GM11168 (cell line): ENCODE measurements around the gene PIEZO2.

Experiments
- in situ Hi-C: fragments of 300-500 bp; cut with MboI; formaldehyde crosslinking; loops from one replicate; pipeline ENCODE4 v1.12.0; 2022; ENCODE audit warnings: low sequenced_read_pairs; ENCODE audit not compliant: unreplicated experiment

Gene PIEZO2

GRCh38 chr18:11118051-11118766, 31.2 kb downstream of the PIEZO2 start:
- in situ Hi-C loops: no loop called here

- in situ Hi-C loops: no loop called here
These were observed 34.1 kb downstream of the PIEZO2 start for GRCh38 chr18:11115276-11115675.

- in situ Hi-C loops: no loop called here
These were observed 34.7 kb downstream of the PIEZO2 start for GRCh38 chr18:11114653-11115052.

DNA sequence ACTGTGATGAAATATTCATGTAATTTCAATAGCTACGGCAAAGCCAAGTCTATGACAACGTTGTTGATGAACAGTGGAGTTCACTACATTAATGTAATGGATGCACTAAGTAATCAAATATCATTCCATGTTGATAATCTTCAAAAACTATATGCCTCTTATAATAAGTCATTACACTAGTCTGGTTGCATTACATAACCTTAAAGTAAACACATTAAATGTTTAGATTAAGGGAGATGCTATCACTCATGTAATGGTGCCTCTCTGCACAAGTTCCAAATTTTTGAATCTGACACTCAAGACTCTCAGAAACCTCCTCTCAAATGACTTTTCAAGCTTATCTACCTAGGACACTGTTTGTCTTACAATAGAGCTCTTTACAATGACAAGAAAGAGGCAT, 35.4 kb downstream of the PIEZO2 start:
- in situ Hi-C loops: no loop called here

- in situ Hi-C loops: no loop called here
These were observed 36.3 kb downstream of the PIEZO2 start for GRCh38 chr18:11113046-11113548.

DNA sequence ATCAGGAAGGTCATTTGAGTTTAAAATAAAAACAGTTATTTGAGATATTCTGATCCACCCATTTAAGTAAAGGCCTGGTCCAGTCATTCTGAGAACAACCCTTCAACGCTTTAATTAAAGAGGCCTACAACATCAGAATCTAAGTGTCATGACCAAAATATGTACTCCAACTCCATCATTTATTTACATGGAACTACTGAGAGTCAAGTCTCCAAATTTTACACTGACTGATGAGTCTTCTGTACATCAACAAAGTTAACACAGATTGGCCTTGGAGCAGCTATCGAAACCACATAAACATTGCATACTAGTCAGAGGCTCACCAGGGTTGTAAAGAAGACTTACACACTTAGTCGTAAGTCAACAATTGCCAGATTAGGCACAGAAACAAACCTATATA, 37.1 kb downstream of the PIEZO2 start:
- in situ Hi-C loops: no loop called here

- in situ Hi-C loops: no loop called here
These were observed 38.9 kb downstream of the PIEZO2 start for GRCh38 chr18:11110509-11110908.

GRCh38 chr18:11108947-11109346, 40.4 kb downstream of the PIEZO2 start:
- in situ Hi-C loops: no loop called here

- in situ Hi-C loops: no loop called here
These were observed 42.5 kb downstream of the PIEZO2 start for GRCh38 chr18:11106894-11107293.

DNA sequence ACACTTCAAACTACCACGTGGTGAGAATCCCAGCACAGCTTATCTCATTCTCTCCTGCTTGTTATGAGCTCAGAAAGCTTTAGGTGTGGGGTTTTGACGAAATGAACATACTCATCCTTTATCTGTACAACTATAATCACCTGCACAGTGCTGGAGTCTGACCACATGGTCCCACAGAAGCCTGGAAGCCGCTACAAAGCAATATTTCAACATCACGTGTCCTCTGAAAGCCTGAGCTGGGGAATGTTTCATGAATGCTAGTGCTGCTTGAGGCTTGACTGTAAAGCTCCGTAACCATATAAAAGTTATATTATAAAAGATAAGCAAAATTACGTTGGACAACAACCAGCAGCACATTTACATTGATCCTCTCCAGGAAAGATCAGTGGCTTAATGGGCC, 43.9 kb downstream of the PIEZO2 start:
- in situ Hi-C loops: no loop called here

DNA sequence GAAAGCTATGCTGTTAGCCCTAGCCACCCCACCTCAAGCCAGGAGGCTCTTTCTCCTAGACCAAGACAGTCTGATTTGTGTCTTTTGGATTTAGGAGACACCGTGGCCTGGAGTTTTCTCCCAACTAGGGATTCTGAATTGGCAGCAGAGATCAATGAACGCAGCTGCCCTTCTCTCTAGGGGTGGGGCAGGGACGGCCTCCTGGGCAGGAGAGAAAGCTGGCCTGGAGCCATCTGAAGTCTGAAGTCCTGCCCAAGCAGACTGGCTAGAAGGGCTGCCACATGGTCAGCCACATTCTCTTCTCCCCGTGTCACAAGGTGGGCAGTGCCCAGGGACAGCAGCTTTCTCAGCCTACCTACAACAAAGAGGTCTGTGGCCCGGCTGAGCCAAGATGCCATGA, 45.1 kb downstream of the PIEZO2 start:
- in situ Hi-C loops: no loop called here

GRCh38 chr18:11096839-11097750, 52.3 kb downstream of the PIEZO2 start:
- in situ Hi-C loops: no loop called here

- in situ Hi-C loops: no loop called here
These were observed 53.0 kb downstream of the PIEZO2 start for GRCh38 chr18:11096411-11096810.

DNA sequence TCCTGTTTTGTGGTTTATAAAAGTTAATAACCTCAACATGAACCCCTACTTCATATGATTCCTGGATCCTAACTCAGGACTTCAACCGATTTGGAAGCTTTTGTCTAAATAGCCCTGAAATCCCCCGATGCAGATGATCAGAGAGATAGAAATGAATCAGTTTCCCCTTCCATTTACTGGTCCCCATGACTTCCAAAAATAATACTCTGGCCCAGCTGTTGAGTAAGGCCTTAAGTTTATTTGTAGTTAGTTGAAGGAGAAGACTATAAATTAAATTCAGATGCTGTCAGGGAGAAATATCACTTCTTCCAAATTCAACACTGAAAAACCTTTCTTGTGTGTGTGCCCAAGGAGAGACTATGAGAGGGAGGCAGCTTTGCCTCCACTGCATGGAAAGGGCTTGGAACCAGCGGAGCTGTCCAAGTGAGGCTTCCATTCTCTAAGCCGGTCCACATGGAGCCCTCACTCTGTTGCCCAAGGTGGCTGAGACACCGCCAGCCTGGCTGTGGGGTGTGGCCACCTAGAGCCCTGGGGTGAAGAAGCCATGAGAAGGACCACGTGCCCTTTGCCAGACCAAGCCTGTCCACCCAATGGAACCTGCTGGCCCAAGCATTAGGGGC, 53.6 kb downstream of the PIEZO2 start:
- in situ Hi-C loops: no loop called here

DNA sequence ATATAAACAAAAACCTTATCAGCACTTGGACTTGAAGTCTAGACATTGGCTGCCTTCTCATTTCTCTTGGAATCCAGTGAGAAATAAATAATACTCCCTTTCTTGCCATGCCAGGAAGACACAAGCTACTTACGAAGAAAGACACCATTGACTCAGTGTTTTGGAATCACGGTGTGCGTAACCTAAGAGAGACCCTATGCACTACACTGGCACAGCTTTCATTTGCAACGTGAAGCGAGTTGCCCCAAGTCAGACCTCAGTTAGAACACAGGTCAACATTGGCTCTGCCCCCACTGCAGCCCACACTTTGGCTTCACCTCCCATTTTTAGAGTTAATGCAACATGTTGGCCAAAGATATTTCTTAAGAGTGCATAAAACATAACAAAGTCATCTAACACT, 54.2 kb downstream of the PIEZO2 start:
- in situ Hi-C loops: no loop called here

DNA sequence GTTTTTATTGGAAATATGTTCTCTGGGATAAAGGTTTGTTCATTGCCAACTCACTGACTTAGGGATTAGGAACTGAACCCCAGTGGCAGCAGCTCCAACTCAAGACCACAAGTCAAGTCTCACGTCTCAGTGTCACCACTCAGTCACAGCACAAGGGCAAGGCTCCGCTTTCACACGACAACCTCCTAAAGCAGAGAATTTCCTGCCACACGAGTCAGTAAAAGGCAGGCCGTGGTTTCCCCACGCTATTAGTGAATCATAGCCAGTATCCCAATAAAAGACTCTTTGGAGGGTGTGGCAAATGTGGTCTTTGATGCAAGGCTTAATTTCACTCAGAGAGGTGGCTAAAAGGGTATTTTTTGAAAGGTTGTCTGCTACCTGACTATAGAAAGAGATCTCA, 57.6 kb downstream of the PIEZO2 start:
- in situ Hi-C loops: no loop called here

- in situ Hi-C loops: no loop called here
These were observed 59.2 kb downstream of the PIEZO2 start for GRCh38 chr18:11089931-11090715.

DNA sequence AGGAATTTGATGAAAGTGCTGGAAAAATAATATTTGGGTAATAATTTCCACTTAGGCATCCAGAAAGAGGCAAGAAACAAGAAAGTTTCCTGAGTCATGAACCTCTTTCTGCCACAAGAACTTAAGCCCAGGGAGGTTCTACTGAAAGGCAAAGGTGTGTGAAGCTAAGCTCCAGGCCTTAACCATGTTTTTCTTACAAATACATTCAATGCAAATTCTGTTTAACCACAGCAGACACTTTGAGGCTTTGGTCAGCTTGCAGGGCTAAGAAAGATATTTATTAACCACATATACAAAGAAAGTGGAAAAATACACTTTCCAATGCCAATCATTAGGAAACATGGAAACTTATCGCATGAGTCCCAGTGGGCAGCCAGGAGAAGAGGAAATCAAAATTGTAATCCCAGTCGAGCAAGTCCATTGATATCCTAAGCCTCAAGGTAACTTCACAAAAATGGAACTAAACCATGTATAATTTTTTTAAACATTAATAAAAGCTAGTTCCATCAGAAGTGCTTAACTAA, 68.3 kb downstream of the PIEZO2 start:
- in situ Hi-C loops: no loop called here

DNA sequence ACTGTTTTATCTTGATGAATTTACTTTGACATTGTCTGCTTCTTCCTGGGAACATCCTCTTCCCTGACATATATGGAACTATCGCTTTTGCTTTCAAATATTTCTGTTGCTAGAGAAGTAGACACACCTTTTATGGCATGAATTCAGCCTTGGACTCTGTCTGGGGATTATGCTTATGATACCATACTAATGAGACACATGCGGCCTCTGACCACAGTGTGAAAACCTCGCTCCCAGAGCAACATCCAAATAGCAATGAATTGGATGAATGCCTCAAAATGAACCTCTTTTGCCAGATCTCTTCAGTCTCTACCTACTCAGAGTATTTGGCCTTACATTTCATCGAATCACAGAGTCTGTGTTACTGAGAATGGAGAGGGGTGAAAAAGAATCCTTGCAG, 70.9 kb downstream of the PIEZO2 start:
- in situ Hi-C loops: no loop called here
